ENCODE measurements around the gene PDLIM1. TPM values are rescaled to one million over a fixed set of nuclear protein-coding genes. Genes with fewer than 3 reads are reported as not detected.

PDLIM1 gene
- total and polyA plus RNA-seq, 8 donors = 44.1 to 120 (median 55.9) TPM

- ATAC-seq (no peak), FAIRE-seq (no peak), DNase-seq (no peak)
- intact Hi-C loops (cut with DNase I) = no loop called here
- H3K9me3 ChIP-seq = no peaks in the 10 kb centered on the region
- no peaks in the 10 kb centered on the region for H3K36me3 ChIP-seq
- TF ChIP-seq CTCF (IDR thresholded peaks at IDR 0.05) = no peak
- H3K27ac ChIP-seq = no peak overlapping the region
- H3K4me1 ChIP-seq = peaks cover 0 to 32% (median 0%) of the 10 kb centered on the region in 3 donors
- H3K27me3 ChIP-seq = no peaks in the 10 kb centered on the region
- no peak overlapping the region for H3K4me3 ChIP-seq
- 85 to 91% methylated on average over 1 of the region's 1 CpG for WGBS, 2 donors
Measured at GRCh38 chr10:95277201-95277570, 13.6 kb downstream of the PDLIM1 start.

- H3K4me1 ChIP-seq = peaks cover 0 to 30% (median 0%) of the 10 kb centered on the region in 3 donors
- no peak for TF ChIP-seq CTCF (IDR thresholded peaks at IDR 0.05)
- no peak overlapping the region for H3K4me3 ChIP-seq
- ATAC-seq (peak in 2 of 4 donors; percentile 22 to 28), FAIRE-seq (no peak), DNase-seq (no peak)
- H3K36me3 ChIP-seq = no peaks in the 10 kb centered on the region
- H3K27me3 ChIP-seq = no peaks in the 10 kb centered on the region
- H3K9me3 ChIP-seq = no peaks in the 10 kb centered on the region
- intact Hi-C loops (cut with DNase I) = no loop called here
- 87 to 89% methylated on average over 8 of the region's 8 CpGs for WGBS, 2 donors
- peak overlapping the region in 2 of 4 donors; percentile 58 to 62 for H3K27ac ChIP-seq
Measured at GRCh38 chr10:95276367-95277200, 14.2 kb downstream of the PDLIM1 start.

DNA sequence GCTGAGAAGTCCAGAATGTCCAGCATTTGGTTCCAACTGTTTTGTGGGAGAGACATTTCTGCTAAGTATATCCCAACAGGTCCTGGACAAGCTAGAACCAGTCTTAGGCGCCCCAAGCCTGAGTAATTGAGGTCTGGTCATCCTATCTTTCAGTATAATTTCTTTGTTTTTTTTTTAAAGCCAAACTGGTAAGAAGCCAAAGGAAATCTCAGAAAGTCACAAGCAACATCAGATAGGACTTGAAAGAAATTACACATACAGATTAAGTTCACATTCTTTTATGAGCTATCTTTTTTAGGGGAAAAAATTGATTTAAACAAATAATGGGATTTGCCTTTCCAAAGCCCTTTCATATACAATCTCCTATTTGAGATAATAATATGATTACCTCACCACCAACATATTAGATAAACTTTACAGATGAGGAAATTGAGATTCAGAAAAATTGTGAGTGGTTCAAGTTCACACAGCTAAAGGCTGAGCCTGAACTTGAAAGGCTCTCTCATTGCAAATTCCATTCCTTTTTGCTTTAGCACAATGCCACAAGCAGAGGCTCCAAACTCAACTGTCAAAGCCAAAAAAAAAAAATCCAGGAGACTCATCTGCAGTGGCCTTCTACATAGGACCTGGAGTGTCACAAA, 15.0 kb downstream of the PDLIM1 start:
- ATAC-seq (peak in 3 of 4 donors; percentile 12 to 48 (median 35)), DNase-seq (no peak), FAIRE-seq (no peak)
- H3K4me1 ChIP-seq = peaks cover 0 to 26% (median 0%) of the 10 kb centered on the region in 3 donors
- intact Hi-C loops (cut with DNase I) = no loop called here
- no peaks in the 10 kb centered on the region for H3K9me3 ChIP-seq
- H3K27ac ChIP-seq = peak overlapping the region in 2 of 4 donors; percentile 58 to 62
- H3K27me3 ChIP-seq = no peaks in the 10 kb centered on the region
- peaks cover 0 to 1% (median 0%) of the 10 kb centered on the region in 3 donors for H3K36me3 ChIP-seq
- no peak for TF ChIP-seq CTCF (IDR thresholded peaks at IDR 0.05)
- WGBS, 2 donors = 86 to 96% methylated on average over 1 of the region's 1 CpG
- no peak overlapping the region for H3K4me3 ChIP-seq

DNA sequence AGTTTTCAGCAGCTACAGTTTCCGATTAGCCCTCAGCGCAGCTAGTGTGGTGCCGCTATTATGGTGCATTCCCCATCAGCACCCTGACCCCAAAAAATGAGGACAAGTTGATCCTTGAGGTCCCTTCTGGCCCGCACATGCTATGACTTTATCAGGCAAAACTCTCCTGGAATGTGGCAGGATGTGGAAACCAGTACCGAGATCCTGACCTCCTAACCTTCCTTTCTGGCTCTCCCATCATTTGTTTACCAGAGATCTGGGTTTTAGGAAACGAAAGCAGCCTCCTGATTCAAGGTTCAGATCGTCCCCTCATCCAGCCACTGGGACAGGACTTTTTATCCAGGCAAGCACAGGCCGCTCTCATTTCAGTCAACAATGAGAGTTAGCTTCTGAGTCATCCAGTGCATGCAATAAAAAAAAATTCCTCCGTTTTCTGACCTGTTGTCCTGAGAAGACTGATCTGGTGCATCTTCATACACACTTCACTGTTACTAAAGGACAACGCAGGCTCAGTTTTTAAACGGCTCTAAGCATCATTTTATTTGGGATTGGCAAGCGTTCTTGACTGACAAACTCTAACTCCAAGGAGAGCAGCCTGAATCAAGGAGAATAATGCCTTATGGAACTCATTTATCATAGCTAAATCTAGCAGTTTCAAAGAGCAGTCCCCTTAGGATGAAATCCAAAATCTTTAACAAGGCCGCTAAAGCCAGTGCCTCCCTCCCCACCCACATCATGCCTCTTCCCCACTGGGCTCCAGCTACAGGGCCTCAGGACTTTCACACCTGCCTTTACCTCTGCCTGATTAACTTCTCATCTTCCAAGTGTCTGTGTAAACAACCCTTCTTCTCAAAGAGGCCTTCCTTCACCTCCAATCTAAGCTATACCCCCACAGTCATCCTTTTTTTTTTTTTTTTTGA, 17.1 kb downstream of the PDLIM1 start:
- Histone ChIP-seq H3K9me3 (no peaks in the 10 kb centered on the region), H3K36me3 (peaks cover 0 to 8% (median 0%) of the 10 kb centered on the region in 3 donors), H3K27ac (peak overlapping the region in 3 of 4 donors; percentile 28 to 71 (median 58)), H3K4me3 (no peak overlapping the region), H3K4me1 (peaks cover 0 to 20% (median 0%) of the 10 kb centered on the region in 3 donors), H3K27me3 (no peaks in the 10 kb centered on the region)
- no peak for TF ChIP-seq CTCF (IDR thresholded peaks at IDR 0.05)
- no peak for FAIRE-seq
- peak; percentile 38 to 66 (median 64) for ATAC-seq
- DNase-seq = peak in 1 of 6 donors; percentile 20
- intact Hi-C loops (cut with DNase I) = no loop called here
- 63 to 70% methylated on average over 13 of the region's 13 CpGs for WGBS, 2 donors

All from pancreas (tissue), 10 donors.